Globus pallidus (tissue), 1 donor: ENCODE data around the gene BUB1.
A peak's percentile ranks its signal among the peaks of the same experiment; 100 is the strongest.
"Not testable (repeated sequence)": the region's sequence is repeated elsewhere in the genome, so short reads cannot be mapped to it uniquely, and the experiment has no call there.

Source experiments
- DNase-seq: peaks from one replicate; pipeline ENCODE4 v3.0.0-alpha.2; 2015; ENCODE audit warnings: low spot score

BUB1 gene

GRCh38 chr2:110690083-110690965 lies 12.5 kb upstream of the BUB1 start:
- no peak for DNase-seq

- DNase-seq: no peak
Measured at GRCh38 chr2:110688594-110689091, 10.8 kb upstream of the BUB1 start.

GRCh38 chr2:110687775-110688484 lies 10.1 kb upstream of the BUB1 start:
- DNase-seq: not testable (repeated sequence)

GRCh38 chr2:110682872-110683271 lies 5.0 kb upstream of the BUB1 start:
- no peak for DNase-seq

- DNase-seq: no peak
Measured at GRCh38 chr2:110682267-110682666, 4.4 kb upstream of the BUB1 start.

- no peak for DNase-seq
Measured at GRCh38 chr2:110680709-110681108, 2.8 kb upstream of the BUB1 start.

- no peak for DNase-seq
Measured at GRCh38 chr2:110679865-110680264, 2.0 kb upstream of the BUB1 start.

- no peak for DNase-seq
Measured at GRCh38 chr2:110679337-110679707, 1.5 kb upstream of the BUB1 start.

- DNase-seq: peak; percentile 21
Measured at GRCh38 chr2:110678457-110679336, 834 bp upstream of the BUB1 start.

GRCh38 chr2:110677080-110677479 lies 783 bp downstream of the BUB1 start:
- DNase-seq: no peak

- DNase-seq: no peak
Measured at GRCh38 chr2:110675679-110676078, 2.2 kb downstream of the BUB1 start.

- no peak for DNase-seq
Measured at GRCh38 chr2:110674620-110675555, 3.0 kb downstream of the BUB1 start.

- no peak for DNase-seq
Measured at GRCh38 chr2:110673201-110673600, 4.7 kb downstream of the BUB1 start.

- DNase-seq: no peak
Measured at GRCh38 chr2:110670826-110671225, 7.0 kb downstream of the BUB1 start.

- DNase-seq: no peak
Measured at GRCh38 chr2:110669079-110669478, 8.8 kb downstream of the BUB1 start.

GRCh38 chr2:110667071-110667470 lies 10.8 kb downstream of the BUB1 start:
- DNase-seq: no peak

GRCh38 chr2:110664135-110664534 lies 13.7 kb downstream of the BUB1 start:
- DNase-seq: no peak

GRCh38 chr2:110662560-110662959 lies 15.3 kb downstream of the BUB1 start:
- DNase-seq: no peak

- DNase-seq: no peak
Measured at GRCh38 chr2:110660558-110660957, 17.3 kb downstream of the BUB1 start.

- DNase-seq: no peak
Measured at GRCh38 chr2:110659248-110659647, 18.6 kb downstream of the BUB1 start.

GRCh38 chr2:110657724-110658305 lies 20.0 kb downstream of the BUB1 start:
- DNase-seq: no peak
